HG02938 (cell line): ENCODE measurements around the gene RSKR.
"Not testable (repeated sequence)": the region's sequence is repeated elsewhere in the genome, so short reads cannot be mapped to it uniquely, and the experiment has no call there.

ENCODE experiments used
- ATAC-seq: cut with Tn5 transposase; IDR thresholded peaks from one replicate; pipeline ENCODE4 v1.9.1; 2021; ENCODE audit warnings: mild to moderate bottlenecking, moderate library complexity; ENCODE audit not compliant: unreplicated experiment

The RSKR gene

GRCh38 chr17:28578246-28579195, 35.5 kb downstream of the RSKR start:
- ATAC-seq = no peak

- no peak for ATAC-seq
Measured at GRCh38 chr17:28577466-28577824, 36.5 kb downstream of the RSKR start.

- peak; percentile 68 for ATAC-seq
Measured at GRCh38 chr17:28576758-28577465, 37.1 kb downstream of the RSKR start, which contains the start of gene ALDOC. Gene ALDOC, minus strand, starts transcription at chr17:28576895. Its CDS starts 1,363 bp downstream, at chr17:28575532.

GRCh38 chr17:28576016-28576415, 38.0 kb downstream of the RSKR start:
- ATAC-seq = not testable (repeated sequence)

GRCh38 chr17:28575126-28575795, 38.7 kb downstream of the RSKR start:
- no peak for ATAC-seq

GRCh38 chr17:28574526-28574925, 39.5 kb downstream of the RSKR start:
- no peak for ATAC-seq

- no peak for ATAC-seq
Measured at GRCh38 chr17:28573966-28574480, 40.0 kb downstream of the RSKR start.

GRCh38 chr17:28573521-28573920, 40.5 kb downstream of the RSKR start:
- ATAC-seq = no peak

GRCh38 chr17:28573040-28573380, 41.0 kb downstream of the RSKR start:
- no peak for ATAC-seq

GRCh38 chr17:28572259-28573039, 41.5 kb downstream of the RSKR start:
- no peak for ATAC-seq

- ATAC-seq = peak; percentile 84
Measured at GRCh38 chr17:28571361-28572122, 42.4 kb downstream of the RSKR start, which contains the start of gene PIGS. Gene PIGS, minus strand, starts transcription at chr17:28571524. Its CDS starts 28 bp downstream, at chr17:28571496.

GRCh38 chr17:28570716-28571360, 43.1 kb downstream of the RSKR start:
- peak; percentile 11 for ATAC-seq

GRCh38 chr17:28569446-28569845, 44.5 kb downstream of the RSKR start:
- no peak for ATAC-seq

- ATAC-seq = no peak
Measured at GRCh38 chr17:28567604-28568003, 46.4 kb downstream of the RSKR start.

- no peak for ATAC-seq
Measured at GRCh38 chr17:28563475-28563874, 50.5 kb downstream of the RSKR start.
